ENCODE data around the gene IKZF2. TPM values are rescaled to one million over a fixed set of nuclear protein-coding genes. Genes with fewer than 3 reads are reported as not detected.

IKZF2 gene
- total RNA-seq, 2 donors from 2014 or later: 6.0 to 6.5 TPM

DNA sequence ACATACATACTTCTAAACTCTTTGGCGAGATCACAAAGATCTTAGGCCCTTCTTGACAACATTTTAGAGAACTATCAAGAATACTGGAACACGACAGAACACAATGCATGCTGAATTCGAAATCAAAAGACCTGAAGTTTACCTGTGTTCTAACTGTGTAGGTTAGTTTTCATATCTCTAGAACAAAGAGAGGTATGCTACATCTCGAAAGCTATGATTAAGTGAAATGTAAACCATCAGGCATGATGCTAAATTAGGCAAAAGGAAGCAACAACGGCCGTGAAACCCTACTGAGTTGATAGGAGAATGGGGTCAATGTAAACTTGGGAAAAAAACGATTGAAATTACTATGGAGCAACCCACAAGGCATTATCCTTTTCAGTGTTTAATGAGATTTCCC lies 43.7 kb downstream of the IKZF2 start:
- TF ChIP-seq CTCF (IDR thresholded peaks at IDR 0.05): no peak
- Histone ChIP-seq H3K36me3 (no peaks in the 10 kb centered on the region), H3K9me3 (no peaks in the 10 kb centered on the region), H3K4me1 (peaks cover 0 to 8% of the 10 kb centered on the region in 2 donors), H3K27ac (no peak overlapping the region), H3K27me3 (no peaks in the 10 kb centered on the region), H3K4me3 (no peak overlapping the region)
- no peak for DNase-seq (ENCODE audit: low spot score)

DNA sequence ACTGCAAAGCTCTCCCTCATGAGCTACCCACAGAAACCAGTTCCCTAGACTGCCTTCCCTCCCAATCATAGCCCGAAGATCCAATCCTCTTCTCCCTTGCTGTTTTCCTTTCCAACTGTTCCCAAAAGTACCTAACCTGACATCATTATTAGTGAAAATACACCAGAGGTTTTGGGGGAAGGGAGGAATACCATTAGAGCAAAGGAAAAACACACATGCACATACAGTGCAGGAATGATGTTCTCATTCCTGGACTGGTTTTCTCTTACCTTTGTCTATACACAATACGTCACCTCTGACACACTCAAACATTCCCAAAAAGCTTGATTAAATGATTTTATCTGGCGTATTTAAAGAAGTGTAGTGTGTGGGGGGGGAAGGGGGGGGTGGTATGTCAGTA lies 46.2 kb downstream of the IKZF2 start:
- no peak for DNase-seq (ENCODE audit: low spot score)
- H3K27ac ChIP-seq: peak overlapping the region in 1 of 2 donors; percentile 65
- no peak for TF ChIP-seq CTCF (IDR thresholded peaks at IDR 0.05)
- no peaks in the 10 kb centered on the region for H3K36me3 ChIP-seq
- no peaks in the 10 kb centered on the region for H3K27me3 ChIP-seq
- peaks cover 0 to 8% of the 10 kb centered on the region in 2 donors for H3K4me1 ChIP-seq
- H3K9me3 ChIP-seq: no peaks in the 10 kb centered on the region
- H3K4me3 ChIP-seq: no peak overlapping the region

- TF ChIP-seq CTCF (IDR thresholded peaks at IDR 0.05): no peak
- Histone ChIP-seq H3K4me3 (no peak overlapping the region), H3K4me1 (peaks cover 0 to 8% of the 10 kb centered on the region in 2 donors), H3K9me3 (no peaks in the 10 kb centered on the region), H3K36me3 (no peaks in the 10 kb centered on the region), H3K27ac (peak overlapping the region in 1 of 2 donors; percentile 65), H3K27me3 (no peaks in the 10 kb centered on the region)
- DNase-seq (ENCODE audit: low spot score): no peak
These were observed 46.6 kb downstream of the IKZF2 start for GRCh38 chr2:213104903-213105202.

GRCh38 chr2:213104092-213104902 lies 47.1 kb downstream of the IKZF2 start:
- H3K4me3 ChIP-seq: peak overlapping the region in 1 of 2 donors; percentile 15
- no peaks in the 10 kb centered on the region for H3K27me3 ChIP-seq
- DNase-seq (ENCODE audit: low spot score): no peak
- peak overlapping the region; percentile 21 to 65 for H3K27ac ChIP-seq
- H3K4me1 ChIP-seq: peaks cover 0 to 11% of the 10 kb centered on the region in 2 donors
- no peaks in the 10 kb centered on the region for H3K9me3 ChIP-seq
- TF ChIP-seq CTCF (IDR thresholded peaks at IDR 0.05): no peak
- no peaks in the 10 kb centered on the region for H3K36me3 ChIP-seq

DNA sequence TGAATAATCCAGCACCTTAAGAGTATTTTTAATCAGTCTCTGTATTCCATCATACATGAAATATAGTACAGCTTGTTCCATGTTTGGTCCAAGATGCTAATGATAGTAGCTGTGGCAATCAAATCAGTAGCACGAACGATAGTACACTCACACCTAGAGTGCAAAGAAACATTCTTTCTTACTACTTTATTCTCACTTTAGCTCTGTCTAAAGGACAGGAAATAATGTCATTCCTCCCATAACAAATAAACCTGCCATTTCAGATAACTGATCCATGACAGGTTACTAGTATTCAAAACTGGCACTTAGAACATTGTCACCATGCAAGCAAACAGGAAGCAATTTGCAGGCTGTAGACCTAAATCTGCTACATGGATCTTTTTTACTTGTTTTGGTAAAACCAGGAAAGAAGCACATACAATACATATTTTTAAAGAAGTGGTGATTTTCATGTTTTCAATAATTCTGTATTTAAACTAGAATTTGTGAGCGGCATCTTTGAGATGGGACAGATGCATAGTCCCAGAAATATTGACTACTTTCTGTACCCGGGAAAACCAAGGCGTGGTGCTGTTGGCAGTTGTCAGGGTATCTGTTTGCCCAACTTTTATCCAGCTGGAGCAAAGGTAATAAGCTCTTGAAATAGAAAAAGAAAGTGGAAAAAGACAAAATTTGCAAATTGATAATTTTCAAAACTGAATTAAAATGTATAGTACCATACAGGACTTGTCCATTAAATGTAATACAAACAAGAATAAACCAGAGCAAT lies 49.5 kb downstream of the IKZF2 start:
- Histone ChIP-seq H3K27ac (peak overlapping the region in 1 of 2 donors; percentile 6), H3K4me1 (peaks cover 0 to 19% of the 10 kb centered on the region in 2 donors), H3K4me3 (no peak overlapping the region)

More for the DNA sequence above, 49.5 kb downstream of the IKZF2 start:
- no peaks in the 10 kb centered on the region for H3K27me3 ChIP-seq
- no peak for DNase-seq (ENCODE audit: low spot score)
- no peaks in the 10 kb centered on the region for H3K36me3 ChIP-seq
- H3K9me3 ChIP-seq: no peaks in the 10 kb centered on the region
- TF ChIP-seq CTCF (IDR thresholded peaks at IDR 0.05): no peak

Data from right atrium auricular region (tissue), 2 donors.